Astrocyte of the cerebellum (primary cell): Measurements from ENCODE around the gene MUS81.

ENCODE experiments used
- DNase-seq: peaks from one replicate; pipeline ENCODE4 v3.0.0-alpha.2; 2011; ENCODE audit warnings: low read depth
- H3K4me3 ChIP-seq: 2 replicates; pipeline ENCODE4 v1.5.1; 2011; ENCODE audit warnings: mild to moderate bottlenecking, low read depth, low read length, moderate library complexity
- in situ Hi-C: cut with HindIII; loops from 2 replicates; pipeline ENCODE4 v1.10.0; 2017; ENCODE audit warnings: low sequenced_read_pairs
- TF ChIP-seq, protein P1 (sequence below): IDR thresholded peaks from 2 replicates; pipeline ENCODE4 v1.5.1; 2012; ENCODE audit warnings: low read length, low read depth, moderate library complexity, mild to moderate bottlenecking; ENCODE audit errors: missing control alignments

The MUS81 gene

DNA sequence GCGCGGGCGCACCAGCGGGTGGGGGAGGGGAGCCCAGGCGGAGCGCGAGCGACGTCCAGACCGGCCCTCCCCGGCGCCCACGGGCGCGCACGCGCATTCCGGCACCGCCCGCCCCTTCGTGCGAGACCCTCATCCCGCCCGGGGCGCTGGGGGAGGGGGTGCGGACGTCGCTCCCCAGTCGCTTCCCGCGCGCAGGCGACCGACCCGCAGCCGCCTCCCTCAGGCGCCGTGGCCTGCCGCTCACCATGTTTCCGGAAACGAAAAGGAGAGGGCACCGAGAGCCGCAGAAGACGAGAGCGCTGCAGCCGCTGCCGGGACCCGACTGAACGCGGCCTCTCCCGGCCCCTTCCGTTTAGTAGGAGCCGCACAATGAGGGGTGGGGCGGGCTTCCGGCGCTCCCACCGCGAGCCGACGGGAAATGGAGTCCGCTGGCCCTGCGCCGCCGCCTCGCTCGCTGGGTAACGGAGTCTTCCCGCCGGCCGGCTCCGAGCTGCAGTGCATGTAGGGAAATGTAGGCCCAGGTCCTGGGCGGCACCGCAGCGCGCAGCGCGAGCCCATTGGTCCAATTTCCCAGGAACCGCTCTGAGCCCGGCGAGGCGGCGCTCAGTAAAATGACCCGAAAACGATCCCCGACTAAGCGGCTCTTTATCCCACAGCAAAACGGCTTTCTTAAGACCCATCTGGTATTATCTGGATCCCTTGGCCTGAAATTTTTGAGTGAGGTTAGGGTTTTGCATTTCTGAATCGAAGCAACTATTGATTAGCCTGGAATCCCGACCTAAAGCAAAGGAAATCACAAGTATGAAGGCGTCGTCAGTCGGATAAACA, 2.2 kb upstream of the MUS81 start, which contains the start of gene CFL1:
TSS of gene CFL1 (minus strand) at position 328 of the 828 bp plus-strand sequence. CDS start at position 247, 81 bp downstream.
- TF ChIP-seq, protein P1, sequence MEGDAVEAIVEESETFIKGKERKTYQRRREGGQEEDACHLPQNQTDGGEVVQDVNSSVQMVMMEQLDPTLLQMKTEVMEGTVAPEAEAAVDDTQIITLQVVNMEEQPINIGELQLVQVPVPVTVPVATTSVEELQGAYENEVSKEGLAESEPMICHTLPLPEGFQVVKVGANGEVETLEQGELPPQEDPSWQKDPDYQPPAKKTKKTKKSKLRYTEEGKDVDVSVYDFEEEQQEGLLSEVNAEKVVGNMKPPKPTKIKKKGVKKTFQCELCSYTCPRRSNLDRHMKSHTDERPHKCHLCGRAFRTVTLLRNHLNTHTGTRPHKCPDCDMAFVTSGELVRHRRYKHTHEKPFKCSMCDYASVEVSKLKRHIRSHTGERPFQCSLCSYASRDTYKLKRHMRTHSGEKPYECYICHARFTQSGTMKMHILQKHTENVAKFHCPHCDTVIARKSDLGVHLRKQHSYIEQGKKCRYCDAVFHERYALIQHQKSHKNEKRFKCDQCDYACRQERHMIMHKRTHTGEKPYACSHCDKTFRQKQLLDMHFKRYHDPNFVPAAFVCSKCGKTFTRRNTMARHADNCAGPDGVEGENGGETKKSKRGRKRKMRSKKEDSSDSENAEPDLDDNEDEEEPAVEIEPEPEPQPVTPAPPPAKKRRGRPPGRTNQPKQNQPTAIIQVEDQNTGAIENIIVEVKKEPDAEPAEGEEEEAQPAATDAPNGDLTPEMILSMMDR = no peak
- in situ Hi-C loops = no loop called here
- peak within 1 kb of the TSS; percentile 96 for H3K4me3 ChIP-seq
- DNase-seq = peak; percentile 92

DNA sequence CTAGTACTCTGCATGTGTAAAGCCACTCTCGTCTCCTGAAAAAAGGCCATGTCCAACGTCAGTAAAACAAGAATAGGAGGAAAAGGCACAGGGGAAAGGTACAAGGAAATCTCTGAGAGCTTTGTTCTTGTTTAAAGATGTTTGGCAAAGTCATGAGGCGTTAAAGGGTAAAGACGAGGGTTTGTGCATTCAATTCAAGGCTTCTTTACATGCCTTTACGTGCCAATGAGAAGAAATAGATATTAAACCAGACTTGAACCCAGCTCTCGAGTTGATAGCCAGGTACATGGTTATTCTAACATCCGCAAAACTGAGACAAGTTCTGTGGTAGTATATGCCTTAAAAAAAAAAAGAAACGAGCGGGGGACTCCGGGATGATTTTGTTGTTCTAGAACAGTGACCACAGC, 1.5 kb upstream of the MUS81 start:
- H3K4me3 ChIP-seq = peak overlapping the region; percentile 96
- TF ChIP-seq, protein P1 = no peak
- no peak for DNase-seq
- in situ Hi-C loops = no loop called here

DNA sequence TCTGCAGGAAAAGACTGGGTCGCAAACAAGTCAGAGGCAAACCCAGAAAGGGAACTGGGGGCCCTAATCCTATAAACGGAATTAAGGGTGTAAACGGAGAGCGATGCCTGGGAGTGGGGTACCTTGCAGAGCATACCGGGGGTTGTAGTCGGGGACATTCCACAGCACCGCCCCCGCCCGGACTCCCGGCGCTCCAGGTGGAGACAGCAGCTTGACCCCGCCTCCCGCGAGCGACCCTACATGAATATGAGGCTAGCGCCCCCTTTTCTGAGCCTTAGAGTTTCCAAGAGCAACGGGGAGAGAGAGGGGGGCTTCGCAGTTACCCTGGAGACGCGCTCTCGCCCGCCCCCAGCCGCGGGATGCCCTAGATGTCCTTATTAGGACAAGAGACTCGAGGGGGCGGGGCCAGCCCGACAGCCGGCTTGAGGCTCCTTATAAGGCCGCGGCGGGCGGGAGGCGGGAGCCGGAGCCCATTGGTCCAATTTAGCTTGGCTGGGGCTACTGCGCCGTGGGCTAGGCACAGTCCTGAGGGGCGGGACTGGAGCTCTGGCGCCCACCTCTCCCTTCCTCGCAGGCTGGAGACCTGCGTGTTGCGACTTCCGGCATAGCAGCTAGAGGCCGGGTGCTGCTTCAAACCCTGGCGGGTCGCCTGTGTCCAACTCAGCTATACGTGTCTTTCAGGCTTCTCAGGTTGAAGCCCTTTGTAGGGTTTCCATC, 980 bp upstream of the MUS81 start:
- peak overlapping the region; percentile 96 for H3K4me3 ChIP-seq
- peak; percentile 97 for DNase-seq
- TF ChIP-seq, protein P1 = peak; percentile 27
- in situ Hi-C loops = no loop called here

- H3K4me3 ChIP-seq = peak overlapping the region; percentile 96
- TF ChIP-seq, protein P1 = no peak
- DNase-seq = no peak
- in situ Hi-C loops = no loop called here
Measured at GRCh38 chr11:65859812-65860277, 388 bp upstream of the MUS81 start.

DNA sequence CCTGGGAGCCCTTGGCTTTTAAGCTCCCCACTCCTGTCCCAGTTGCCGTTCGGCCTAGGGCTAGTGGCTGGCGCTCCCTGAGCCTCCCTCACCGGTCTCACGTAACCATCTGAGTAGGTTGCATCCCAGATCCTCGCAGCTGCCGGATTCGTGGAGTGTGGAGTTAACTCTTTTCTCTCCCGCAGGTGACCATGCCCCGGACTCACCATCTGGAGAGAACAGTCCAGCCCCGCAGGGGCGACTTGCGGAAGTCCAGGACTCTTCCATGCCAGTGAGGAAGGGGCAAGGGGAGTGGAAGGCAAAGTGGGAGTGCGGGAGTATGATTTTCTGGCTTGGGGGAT, 902 bp downstream of the MUS81 start:
- TF ChIP-seq, protein P1 = no peak
- H3K4me3 ChIP-seq = peak overlapping the region; percentile 96
- DNase-seq = no peak
- in situ Hi-C loops = no loop called here

- in situ Hi-C loops = no loop called here
- TF ChIP-seq, protein P1 = no peak
- peak overlapping the region; percentile 96 for H3K4me3 ChIP-seq
- no peak for DNase-seq
Measured at GRCh38 chr11:65861533-65862183, 1.4 kb downstream of the MUS81 start.
